Measurements from ENCODE around the gene TFCP2.

The TFCP2 gene

GRCh38 chr12:51208016-51208660, 35.2 kb upstream of the TFCP2 start:
- Histone ChIP-seq H3K27me3 (ENCODE audit: insufficient read depth, low read depth, severe bottlenecking) (no peaks in the 10 kb centered on the region), H3K27ac (no peak overlapping the region), H3K9me3 (ENCODE audit: severe bottlenecking) (no peaks in the 10 kb centered on the region), H3K36me3 (peaks cover 2% of the 10 kb centered on the region; the same call in 1 of the 2 replicates), H3K4me3 (ENCODE audit: low read depth, low read length) (no peak overlapping the region)
- no peak for TF ChIP-seq CTCF (IDR thresholded peaks at IDR 0.05; ENCODE audit: low read depth, low read length)
- DNase-seq = no peak

- H3K36me3 ChIP-seq = no peaks in the 10 kb centered on the region
- H3K9me3 ChIP-seq (ENCODE audit: severe bottlenecking) = no peaks in the 10 kb centered on the region
- no peak for DNase-seq
- no peaks in the 10 kb centered on the region for H3K27me3 ChIP-seq (ENCODE audit: insufficient read depth, low read depth, severe bottlenecking)
- no peak overlapping the region for H3K4me3 ChIP-seq (ENCODE audit: low read depth, low read length)
- no peak overlapping the region for H3K27ac ChIP-seq
- no peak for TF ChIP-seq CTCF (IDR thresholded peaks at IDR 0.05; ENCODE audit: low read depth, low read length)
Measured at GRCh38 chr12:51205350-51205749, 32.4 kb upstream of the TFCP2 start.

- Histone ChIP-seq H3K27me3 (ENCODE audit: insufficient read depth, low read depth, severe bottlenecking) (no peaks in the 10 kb centered on the region), H3K9me3 (ENCODE audit: severe bottlenecking) (no peaks in the 10 kb centered on the region), H3K27ac (no peak overlapping the region), H3K4me3 (ENCODE audit: low read depth, low read length) (no peak overlapping the region), H3K36me3 (no peaks in the 10 kb centered on the region)
- TF ChIP-seq CTCF (IDR thresholded peaks at IDR 0.05; ENCODE audit: low read depth, low read length) = no peak
- no peak for DNase-seq
Measured at GRCh38 chr12:51202718-51203117, 29.8 kb upstream of the TFCP2 start.

GRCh38 chr12:51200806-51201205, 27.9 kb upstream of the TFCP2 start:
- no peak for TF ChIP-seq CTCF (IDR thresholded peaks at IDR 0.05; ENCODE audit: low read depth, low read length)
- H3K4me3 ChIP-seq (ENCODE audit: low read depth, low read length) = no peak overlapping the region

GRCh38 chr12:51200156-51200555, 27.2 kb upstream of the TFCP2 start:
- no peak for TF ChIP-seq CTCF (IDR thresholded peaks at IDR 0.05; ENCODE audit: low read depth, low read length)
- DNase-seq = no peak
- H3K36me3 ChIP-seq = no peaks in the 10 kb centered on the region
- H3K9me3 ChIP-seq (ENCODE audit: severe bottlenecking) = no peaks in the 10 kb centered on the region
- H3K27ac ChIP-seq = no peak overlapping the region
- no peaks in the 10 kb centered on the region for H3K27me3 ChIP-seq (ENCODE audit: insufficient read depth, low read depth, severe bottlenecking)
- H3K4me3 ChIP-seq (ENCODE audit: low read depth, low read length) = no peak overlapping the region

More at GRCh38 chr12:51200806-51201205, 27.9 kb upstream of the TFCP2 start:
- no peaks in the 10 kb centered on the region for H3K9me3 ChIP-seq (ENCODE audit: severe bottlenecking)
- no peaks in the 10 kb centered on the region for H3K27me3 ChIP-seq (ENCODE audit: insufficient read depth, low read depth, severe bottlenecking)
- DNase-seq = no peak
- H3K36me3 ChIP-seq = no peaks in the 10 kb centered on the region
- no peak overlapping the region for H3K27ac ChIP-seq

- DNase-seq = no peak
- no peak for TF ChIP-seq CTCF (IDR thresholded peaks at IDR 0.05; ENCODE audit: low read depth, low read length)
- no peaks in the 10 kb centered on the region for H3K9me3 ChIP-seq (ENCODE audit: severe bottlenecking)
- H3K27ac ChIP-seq = no peak overlapping the region
- H3K4me3 ChIP-seq (ENCODE audit: low read depth, low read length) = no peak overlapping the region
- no peaks in the 10 kb centered on the region for H3K27me3 ChIP-seq (ENCODE audit: insufficient read depth, low read depth, severe bottlenecking)
- no peaks in the 10 kb centered on the region for H3K36me3 ChIP-seq
Measured at GRCh38 chr12:51199366-51199945, 26.5 kb upstream of the TFCP2 start.

Data from WERI-Rb-1 (cell line).